ENCODE results near the gene NKAPD1. TPM values are rescaled to one million over a fixed set of nuclear protein-coding genes. Genes with fewer than 3 reads are reported as not detected.
A peak's percentile ranks its signal among the peaks of the same experiment; 100 is the strongest.

NKAPD1 gene
- total and polyA plus RNA-seq, 10 of the 15 experiments (the other 5 are each of a cell fraction or from before 2014, with no cell fraction given), result 9.6 to 43.3 (median 19.2) TPM

- no peak for TF ChIP-seq BCL3 (IDR thresholded peaks at IDR 0.05; ENCODE audit: borderline replicate concordance, insufficient read depth, low read depth, low read length, poor library complexity, severe bottlenecking)
- TF ChIP-seq MEF2A (IDR thresholded peaks at IDR 0.05; ENCODE audit: insufficient read depth, low read depth, low read length), result 0 out of 2 replicates have a peak, but pooled peaks have one; percentile 23
- TF ChIP-seq RCOR1 (conservative IDR thresholded peaks at IDR 0.05; ENCODE audit: low read depth, low read length), result no peak
- TF ChIP-seq SRF (IDR thresholded peaks at IDR 0.05; ENCODE audit: low read depth in 2 of 2, low read length in 2 of 2), result no peak
- no peak for TF ChIP-seq NFYA (IDR thresholded peaks at IDR 0.05; ENCODE audit: borderline replicate concordance, low read depth, low read length)
- 0 out of 4 replicates have a peak, but pooled peaks of 1 of the 2 experiments have one; percentile 4 for TF ChIP-seq BHLHE40 (IDR thresholded peaks at IDR 0.05; ENCODE audit: borderline replicate concordance in 1 of 2, low read depth in 2 of 2, low read length in 1 of 2)
- TF ChIP-seq ZNF384 (IDR thresholded peaks at IDR 0.05; ENCODE audit: borderline replicate concordance, low read depth, low read length), result no peak
- peak; percentile 97 for TF ChIP-seq GABPA (IDR thresholded peaks at IDR 0.05; ENCODE audit: low read depth)
- no peak for TF ChIP-seq SREBF2 (IDR thresholded peaks at IDR 0.05; ENCODE audit: low read length)
- no peak for TF ChIP-seq IRF5 (IDR thresholded peaks at IDR 0.05; ENCODE audit: borderline replicate concordance)
- TF ChIP-seq ASH2L (IDR thresholded peaks at IDR 0.05; ENCODE audit: borderline replicate concordance, low read depth), result no peak
- 0 out of 2 replicates have a peak, but pooled peaks have one; percentile 69 for TF ChIP-seq RB1 (IDR thresholded peaks at IDR 0.05; ENCODE audit: borderline replicate concordance)
- no peak for TF ChIP-seq CHD4 (IDR thresholded peaks at IDR 0.05)
- 0 out of 2 replicates have a peak, but pooled peaks have one; percentile 87 for TF ChIP-seq WRNIP1 (IDR thresholded peaks at IDR 0.05; ENCODE audit: borderline replicate concordance, low read depth, low read length)
- no peak for TF ChIP-seq ATF2 (IDR thresholded peaks at IDR 0.05; ENCODE audit: low read length)
- peak; percentile 91 for TF ChIP-seq RELB (IDR thresholded peaks at IDR 0.05; ENCODE audit: low read depth)
- TF ChIP-seq JUNB (IDR thresholded peaks at IDR 0.05), result no peak
- no peak for TF ChIP-seq ZBTB4 (CRISPR knock-in tag; IDR thresholded peaks at IDR 0.05)
These were observed 12.5 kb downstream of the NKAPD1 start, which contains the start of the genes SDHD and TIMM8B (continued) for GRCh38 chr11:112086422-112087191.

Measured in GM12878 (cell line).